H1 (cell line): Measurements from ENCODE around the gene RASGRP3. TPM values are rescaled to one million over a fixed set of nuclear protein-coding genes. Genes with fewer than 3 reads are reported as not detected.

ENCODE experiments used
- BACH1 ChIP-seq: IDR thresholded peaks from 2 replicates; pipeline ENCODE4 v1.6.1; 2012; ENCODE audit warnings: low read length, improper control_type of control experiment
- CHD1 ChIP-seq: IDR thresholded peaks from 2 replicates; pipeline ENCODE4 v1.6.1; 2012; ENCODE audit warnings: low read depth, low read length, improper control_type of control experiment
- CHD7 ChIP-seq: fragments of 300-600 bp; sonication (generic); IDR thresholded peaks from 2 replicates; pipeline ENCODE4 v1.7.1; 2012; ENCODE audit warnings: low read length, moderate library complexity, mild to moderate bottlenecking, inconsistent platforms; ENCODE audit not compliant: insufficient replicate concordance
- CREB1 ChIP-seq: IDR thresholded peaks from 2 replicates; pipeline ENCODE4 v1.6.1; 2012; ENCODE audit warnings: inconsistent platforms
- GABPA ChIP-seq: IDR thresholded peaks from 2 replicates; pipeline ENCODE4 v1.6.1; 2011; ENCODE audit warnings: mild to moderate bottlenecking, low read length, moderate library complexity, borderline replicate concordance; ENCODE audit not compliant: insufficient read depth
- MAX ChIP-seq: IDR thresholded peaks from 2 replicates; pipeline ENCODE4 v1.6.1; 2012; ENCODE audit warnings: inconsistent platforms
- POU5F1 ChIP-seq: IDR thresholded peaks from 2 replicates; pipeline ENCODE4 v1.6.1; 2011; ENCODE audit warnings: low read depth, mild to moderate bottlenecking, low read length, moderate library complexity
- RFX5 ChIP-seq: IDR thresholded peaks from 2 replicates; pipeline ENCODE4 v1.6.1; 2011; ENCODE audit warnings: low read depth, low read length, improper control_type of control experiment, borderline replicate concordance
- RXRA ChIP-seq: IDR thresholded peaks from 2 replicates; pipeline ENCODE4 v1.6.1; 2011; ENCODE audit warnings: low read depth, mild to moderate bottlenecking, low read length, moderate library complexity; ENCODE audit not compliant: insufficient read depth
- SAP30 ChIP-seq: fragments of 300-600 bp; sonication (generic); IDR thresholded peaks from 2 replicates; pipeline ENCODE4 v1.7.1; 2012; ENCODE audit warnings: low read length, moderate library complexity, mild to moderate bottlenecking, inconsistent platforms; ENCODE audit not compliant: insufficient read depth, insufficient replicate concordance
- SP2 ChIP-seq: IDR thresholded peaks from 2 replicates; pipeline ENCODE4 v1.6.1; 2012; ENCODE audit warnings: mild to moderate bottlenecking, low read length, inconsistent platforms
- YY1 ChIP-seq: IDR thresholded peaks from 2 replicates; pipeline ENCODE4 v1.6.1; 2011; ENCODE audit warnings: low read depth, mild to moderate bottlenecking, low read length
- polyA plus RNA-seq, 7 experiments: library from polyadenylated mRNA; depleted of rRNA in 3 of 7; stranded (reverse) in 5 of 7; unstranded in 2 of 7; fragments of >200 nt in 5 of 7; fragments of 200-250 nt in 2 of 7; gene quantifications; 1 replicate in 5 of 7; 2 replicates in 1 of 7; 4 replicates in 1 of 7; pipeline versions ENCODE4 v1.2.1 to v1.2.3, GENCODE V29; 2011 to 2013; ENCODE audit warnings: missing spikeins in 2 of 7, mixed read lengths in 2 of 7
- total RNA-seq: library from RNA; stranded (reverse); fragmentation: NEBNext Ultra II Directional; extraction: Animal tissue kit (Norgen Biotek cat#: 25700); gene quantifications from 2 replicates; pipeline ENCODE4 v1.2.1, GENCODE V29; 2021

Gene RASGRP3
- total and polyA plus RNA-seq, 2 of the 8 experiments (the other 6 are each of a cell fraction or from before 2014, with no cell fraction given) = 0.06 TPM; not detected in 1

- TF ChIP-seq CHD7 = no peak
- no peak for TF ChIP-seq POU5F1
- TF ChIP-seq CREB1 = no peak
- no peak for TF ChIP-seq RFX5
- TF ChIP-seq SP2 = no peak
- TF ChIP-seq GABPA = no peak
- no peak for TF ChIP-seq RXRA
- no peak for TF ChIP-seq CHD1
- no peak for TF ChIP-seq MAX
- no peak for TF ChIP-seq YY1
- TF ChIP-seq SAP30 = no peak
- no peak for TF ChIP-seq BACH1
Measured at GRCh38 chr2:33436083-33436482, 40.4 kb upstream of the RASGRP3 start (continued).
